ENCODE data around the gene HJURP.

The HJURP gene

GRCh38 chr2:233835230-233836186 is 18.8 kb downstream of the HJURP start:
- Mint-ChIP-seq H3K36me3 (ENCODE audit: low read depth) (peaks cover 52% of the 10 kb centered on the region), H3K9me3 (no peaks in the 10 kb centered on the region), H3K27me3 (ENCODE audit: low read depth) (no peaks in the 10 kb centered on the region), H3K4me3 (no peak overlapping the region), H3K4me1 (peaks cover 22% of the 10 kb centered on the region), H3K27ac (no peak overlapping the region)
- no peak for TF ChIP-seq CTCF (IDR thresholded peaks at IDR 0.05; ENCODE audit: unreplicated experiment in 3 of 3)

GRCh38 chr2:233833345-233833744 is 21.0 kb downstream of the HJURP start:
- H3K4me1 Mint-ChIP-seq = peaks cover 21% of the 10 kb centered on the region
- peak overlapping the region in 1 of 3 experiments; percentile 68 for H3K27ac Mint-ChIP-seq
- H3K9me3 Mint-ChIP-seq = no peaks in the 10 kb centered on the region
- H3K27me3 Mint-ChIP-seq (ENCODE audit: low read depth) = no peaks in the 10 kb centered on the region
- TF ChIP-seq CTCF (IDR thresholded peaks at IDR 0.05; ENCODE audit: unreplicated experiment in 3 of 3) = no peak
- H3K4me3 Mint-ChIP-seq = no peak overlapping the region
- H3K36me3 Mint-ChIP-seq (ENCODE audit: low read depth) = peaks cover 34% of the 10 kb centered on the region

- Mint-ChIP-seq H3K4me1 (peaks cover 17% of the 10 kb centered on the region), H3K9me3 (no peaks in the 10 kb centered on the region), H3K27me3 (ENCODE audit: low read depth) (no peaks in the 10 kb centered on the region), H3K4me3 (no peak overlapping the region), H3K27ac (peak overlapping the region in 1 of 3 experiments; percentile 68), H3K36me3 (ENCODE audit: low read depth) (peaks cover 30% of the 10 kb centered on the region)
- peak; percentile 24 to 44 (median 30) for TF ChIP-seq CTCF (IDR thresholded peaks at IDR 0.05; ENCODE audit: unreplicated experiment in 3 of 3)
Measured at GRCh38 chr2:233832869-233833311, 21.4 kb downstream of the HJURP start.

- peaks cover 25% of the 10 kb centered on the region for H3K36me3 Mint-ChIP-seq (ENCODE audit: low read depth)
- no peak overlapping the region for H3K4me3 Mint-ChIP-seq
- H3K27ac Mint-ChIP-seq = peak overlapping the region in 1 of 3 experiments; percentile 68
- no peaks in the 10 kb centered on the region for H3K9me3 Mint-ChIP-seq
- no peak for TF ChIP-seq CTCF (IDR thresholded peaks at IDR 0.05; ENCODE audit: unreplicated experiment in 3 of 3)
- H3K27me3 Mint-ChIP-seq (ENCODE audit: low read depth) = no peaks in the 10 kb centered on the region
- peaks cover 17% of the 10 kb centered on the region for H3K4me1 Mint-ChIP-seq
Measured at GRCh38 chr2:233832414-233832813, 21.9 kb downstream of the HJURP start.

GRCh38 chr2:233831861-233832260 is 22.5 kb downstream of the HJURP start:
- H3K4me1 Mint-ChIP-seq = peaks cover 17% of the 10 kb centered on the region
- no peak for TF ChIP-seq CTCF (IDR thresholded peaks at IDR 0.05; ENCODE audit: unreplicated experiment in 3 of 3)

More at GRCh38 chr2:233831861-233832260, 22.5 kb downstream of the HJURP start:
- Mint-ChIP-seq H3K27me3 (ENCODE audit: low read depth) (no peaks in the 10 kb centered on the region), H3K9me3 (no peaks in the 10 kb centered on the region), H3K27ac (no peak overlapping the region), H3K4me3 (no peak overlapping the region), H3K36me3 (ENCODE audit: low read depth) (peaks cover 19% of the 10 kb centered on the region)
